Loucy (cell line): ENCODE results near the gene FOXE3.

ENCODE experiments used
- H2AFZ ChIP-seq: fragments of 200-600 bp; sonication (generic); 2 replicates; pipeline ENCODE4 v1.6.0; 2016; ENCODE audit warnings: antibody characterized with exemption, mild to moderate bottlenecking, low read length, moderate library complexity
- H3F3A ChIP-seq: fragments of 200-600 bp; 2 replicates; pipeline ENCODE4 v1.6.0; 2016; ENCODE audit warnings: antibody characterized with exemption, low read depth, mild to moderate bottlenecking
- H3K27me3 ChIP-seq: fragments of 200-600 bp; sonication (generic); 2 replicates; pipeline ENCODE4 v1.6.1; 2014; ENCODE audit warnings: low read length, mild to moderate bottlenecking; ENCODE audit not compliant: insufficient read depth, poor library complexity, severe bottlenecking
- H3K36me3 ChIP-seq: fragments of 200-600 bp; sonication (generic); 2 replicates; pipeline ENCODE4 v1.6.1; 2016; ENCODE audit warnings: low read length; ENCODE audit not compliant: insufficient read depth
- H3K4me1 ChIP-seq: fragments of 200-600 bp; sonication (generic); 2 replicates; pipeline ENCODE4 v1.5.1; 2014; ENCODE audit warnings: low read length, mild to moderate bottlenecking; ENCODE audit not compliant: insufficient read depth, poor library complexity, severe bottlenecking
- H3K4me2 ChIP-seq: fragments of 200-600 bp; sonication (generic); 2 replicates; pipeline ENCODE4 v1.6.0; 2014; ENCODE audit warnings: antibody characterized with exemption, low read length, low read depth, mild to moderate bottlenecking; ENCODE audit not compliant: poor library complexity, severe bottlenecking
- H3K4me3 ChIP-seq: fragments of 200-600 bp; sonication (generic); 2 replicates; pipeline ENCODE4 v1.5.1; 2014; ENCODE audit warnings: low read length, mild to moderate bottlenecking, mixed read lengths; ENCODE audit not compliant: poor library complexity, severe bottlenecking
- H3K79me2 ChIP-seq: fragments of 200-600 bp; sonication (generic); 2 replicates; pipeline ENCODE4 v1.6.1; 2014; ENCODE audit warnings: low read length; ENCODE audit not compliant: insufficient read depth
- H3K9ac ChIP-seq: fragments of 200-600 bp; sonication (generic); 2 replicates; pipeline ENCODE4 v1.6.0; 2014; ENCODE audit warnings: mild to moderate bottlenecking, low read depth, low read length, moderate library complexity; ENCODE audit not compliant: poor library complexity, severe bottlenecking
- H3K9me2 ChIP-seq: fragments of 200-600 bp; sonication (generic); replicated peaks from 2 replicates; pipeline ENCODE4 v1.6.1; 2016; ENCODE audit warnings: low read depth, low read length, mixed read lengths
- H3K9me3 ChIP-seq: fragments of 200-600 bp; sonication (generic); 2 replicates; pipeline ENCODE4 v1.6.1; 2014; ENCODE audit warnings: mild to moderate bottlenecking, antibody characterized with exemption, low read length, low read depth; ENCODE audit not compliant: insufficient read depth
- H4K20me1 ChIP-seq: fragments of 200-600 bp; sonication (generic); 2 replicates; pipeline ENCODE4 v1.6.0; 2014; ENCODE audit warnings: antibody characterized with exemption, low read length, mild to moderate bottlenecking; ENCODE audit not compliant: insufficient read depth, poor library complexity, severe bottlenecking
- CTCF ChIP-seq: fragments of 200-600 bp; sonication (generic); conservative IDR thresholded peaks from 2 replicates; pipeline ENCODE4 v1.5.1; 2014; ENCODE audit warnings: mild to moderate bottlenecking, antibody characterized with exemption, low read length
- EZH2phosphoT487 ChIP-seq: fragments of 200-600 bp; IDR thresholded peaks from 2 replicates; pipeline ENCODE4 v1.6.1; 2018; ENCODE audit warnings: antibody characterized with exemption, mild to moderate bottlenecking, moderate library complexity, borderline replicate concordance

FOXE3 gene

GRCh38 chr1:47403321-47403910 lies 12.7 kb upstream of the FOXE3 start:
- Histone ChIP-seq H3K79me2 (no peaks in the 10 kb centered on the region), H3K4me3 (no peak overlapping the region), H3K27me3 (no peaks in the 10 kb centered on the region), H3F3A (no peaks in the 10 kb centered on the region), H3K36me3 (no peaks in the 10 kb centered on the region), H3K4me1 (no peaks in the 10 kb centered on the region), H4K20me1 (no peaks in the 10 kb centered on the region), H2AFZ (no peak overlapping the region), H3K9me3 (no peaks in the 10 kb centered on the region), H3K9ac (no peak overlapping the region), H3K9me2 (no peaks in the 10 kb centered on the region), H3K4me2 (no peak overlapping the region)
- TF ChIP-seq CTCF (no peak), EZH2phosphoT487 (no peak)

GRCh38 chr1:47405697-47406096 lies 10.4 kb upstream of the FOXE3 start:
- H3K4me1 ChIP-seq = no peaks in the 10 kb centered on the region
- no peaks in the 10 kb centered on the region for H3F3A ChIP-seq
- no peak overlapping the region for H2AFZ ChIP-seq
- no peaks in the 10 kb centered on the region for H3K27me3 ChIP-seq
- H3K36me3 ChIP-seq = no peaks in the 10 kb centered on the region
- no peaks in the 10 kb centered on the region for H3K9me2 ChIP-seq
- H3K4me2 ChIP-seq = no peak overlapping the region
- H3K9ac ChIP-seq = no peak overlapping the region
- no peaks in the 10 kb centered on the region for H3K9me3 ChIP-seq
- no peaks in the 10 kb centered on the region for H4K20me1 ChIP-seq
- TF ChIP-seq CTCF (no peak), EZH2phosphoT487 (no peak)
- no peak overlapping the region for H3K4me3 ChIP-seq
- no peaks in the 10 kb centered on the region for H3K79me2 ChIP-seq

GRCh38 chr1:47406966-47407365 lies 9.1 kb upstream of the FOXE3 start:
- Histone ChIP-seq H2AFZ (no peak overlapping the region), H3K4me3 (no peak overlapping the region), H3K79me2 (no peaks in the 10 kb centered on the region), H3K4me2 (no peak overlapping the region), H3K4me1 (no peaks in the 10 kb centered on the region), H3K27me3 (no peaks in the 10 kb centered on the region), H3K9ac (no peak overlapping the region), H3F3A (no peaks in the 10 kb centered on the region), H3K36me3 (no peaks in the 10 kb centered on the region), H3K9me2 (no peaks in the 10 kb centered on the region), H4K20me1 (no peaks in the 10 kb centered on the region), H3K9me3 (no peaks in the 10 kb centered on the region)
- TF ChIP-seq CTCF (no peak), EZH2phosphoT487 (no peak)
